ENCODE results near the gene GGTA1.
"Not testable (repeated sequence)": the region's sequence is repeated elsewhere in the genome, so short reads cannot be mapped to it uniquely, and the experiment has no call there.

Gene GGTA1

DNA sequence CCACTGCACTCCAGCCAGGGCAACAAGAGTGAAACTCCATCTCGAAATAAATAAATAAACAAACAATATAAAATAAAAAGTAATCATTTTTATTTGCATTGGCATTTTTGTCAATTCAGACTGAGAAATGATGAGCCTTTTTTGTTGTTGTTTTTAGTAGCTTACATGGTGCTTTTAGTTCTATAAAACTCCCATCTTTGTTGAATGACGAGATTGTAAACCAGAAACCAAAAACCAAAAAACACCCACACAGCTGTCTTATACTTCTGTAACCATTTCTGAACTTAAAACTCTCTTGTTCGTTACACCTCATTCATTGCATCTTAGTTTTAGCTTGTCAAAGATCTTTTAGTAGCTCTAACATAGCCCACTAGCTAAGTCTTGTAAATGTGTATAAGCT, 44.7 kb downstream of the GGTA1 start:
- peaks cover 52% of the 10 kb centered on the region for H3K27me3 Mint-ChIP-seq
- no peak for DNase-seq
- H3K4me3 Mint-ChIP-seq: peak overlapping the region; percentile 34 to 56
- peaks cover 46% of the 10 kb centered on the region for H3K4me1 Mint-ChIP-seq
- H3K9me3 Mint-ChIP-seq: no peaks in the 10 kb centered on the region
- H3K27ac Mint-ChIP-seq: no peak overlapping the region
- peak; percentile 71 for ATAC-seq

DNA sequence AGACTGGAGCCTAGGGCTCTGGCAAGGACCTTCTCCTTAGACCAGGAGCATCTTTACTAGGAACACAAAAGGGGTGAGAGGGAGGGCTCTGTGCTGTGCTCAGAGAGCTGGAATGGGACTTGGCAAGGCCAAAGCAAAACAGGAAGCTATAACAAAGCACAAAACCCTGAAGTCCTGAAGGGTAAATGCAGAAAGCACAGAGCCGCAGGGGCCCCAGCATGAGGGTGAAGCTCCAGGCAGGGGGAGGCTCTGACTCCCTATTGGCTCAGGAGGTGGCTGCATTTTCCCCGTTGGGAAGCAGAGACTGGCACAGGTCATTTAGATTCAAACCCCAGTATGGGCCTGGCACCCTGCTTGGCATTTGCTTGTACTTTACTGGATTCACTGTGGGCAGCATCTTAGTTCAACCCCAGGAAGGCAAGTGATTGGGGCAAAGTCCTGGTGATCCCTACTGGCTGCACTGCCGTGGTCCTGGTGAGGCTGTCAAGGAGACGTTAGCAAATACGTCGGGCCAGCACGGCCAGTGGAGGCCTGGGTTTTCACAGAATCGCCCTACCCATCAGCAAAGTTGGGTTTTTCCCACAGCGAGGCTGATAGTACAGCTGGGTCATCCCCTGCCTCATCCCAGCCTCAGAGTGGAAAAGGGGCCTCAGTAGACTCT, 46.3 kb downstream of the GGTA1 start:
- DNase-seq (no peak), ATAC-seq (no peak)
- H3K4me3 Mint-ChIP-seq: no peak overlapping the region
- peaks cover 46% of the 10 kb centered on the region for H3K27me3 Mint-ChIP-seq
- no peak overlapping the region for H3K27ac Mint-ChIP-seq
- no peaks in the 10 kb centered on the region for H3K9me3 Mint-ChIP-seq
- peaks cover 46% of the 10 kb centered on the region for H3K4me1 Mint-ChIP-seq

DNA sequence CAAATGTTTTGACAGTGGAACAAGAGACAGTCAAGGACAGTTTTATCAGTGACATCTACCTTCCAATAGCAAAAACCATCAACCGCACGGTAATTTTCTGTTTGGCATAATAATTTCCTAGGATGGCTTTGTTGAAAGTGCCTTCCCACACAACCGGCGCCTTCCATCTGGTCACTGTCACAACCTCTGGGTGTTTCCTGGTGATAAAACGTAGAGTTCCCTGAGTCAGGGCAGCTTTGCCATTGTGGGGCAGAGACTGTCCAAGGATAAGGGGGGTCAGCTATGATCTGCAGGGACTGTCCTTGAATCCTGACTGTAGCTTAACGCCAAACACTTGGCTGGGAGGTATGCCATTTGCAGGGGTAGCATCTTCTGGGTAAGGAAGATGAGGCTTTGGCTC, 47.6 kb downstream of the GGTA1 start:
- Mint-ChIP-seq H3K27me3 (peaks cover 50% of the 10 kb centered on the region), H3K4me1 (peaks cover 57% of the 10 kb centered on the region), H3K4me3 (no peak overlapping the region), H3K9me3 (no peaks in the 10 kb centered on the region), H3K27ac (no peak overlapping the region)
- ATAC-seq: no peak
- DNase-seq: no peak

DNA sequence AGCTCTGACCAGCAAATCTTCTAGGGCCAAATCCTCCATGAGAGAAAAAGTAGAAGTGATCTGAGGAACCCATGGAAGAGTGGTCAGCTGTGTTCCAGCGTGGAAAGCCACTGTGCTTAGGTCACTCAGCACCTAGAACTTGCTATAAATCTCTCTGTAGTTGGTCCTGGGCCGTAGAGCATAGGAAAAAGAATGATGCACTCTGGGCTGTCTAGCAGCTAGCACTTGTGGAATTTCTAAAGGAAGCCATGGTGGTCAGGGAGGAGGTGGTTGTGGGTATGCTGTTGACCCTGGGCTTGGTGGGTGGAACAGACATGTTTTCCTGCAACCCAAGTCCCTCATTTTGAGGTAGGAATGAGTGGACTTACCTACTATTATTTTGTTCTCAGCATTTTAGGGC, 48.1 kb downstream of the GGTA1 start:
- Mint-ChIP-seq H3K4me3 (no peak overlapping the region), H3K27ac (no peak overlapping the region), H3K4me1 (peaks cover 52% of the 10 kb centered on the region), H3K27me3 (peaks cover 50% of the 10 kb centered on the region), H3K9me3 (no peaks in the 10 kb centered on the region)
- no peak for DNase-seq
- ATAC-seq: no peak

DNA sequence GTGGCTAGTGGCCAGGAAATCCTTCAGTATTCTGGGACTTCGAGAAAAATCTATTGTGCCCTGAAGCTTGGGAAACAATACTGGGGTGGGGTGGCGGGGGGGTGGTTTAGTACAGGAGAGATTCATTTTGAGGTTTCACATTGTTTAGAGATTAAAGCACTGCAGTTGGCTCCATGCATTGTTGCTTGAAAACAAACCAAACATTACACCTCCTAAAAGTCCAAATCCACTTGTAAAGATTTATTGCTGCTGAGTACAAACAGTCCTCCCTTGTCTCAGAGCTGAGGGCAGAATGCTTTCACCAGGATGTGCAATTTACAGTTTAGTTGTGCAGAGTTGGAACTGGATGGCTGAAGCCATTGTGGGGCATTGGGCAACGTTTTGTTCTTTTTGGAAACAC, 49.4 kb downstream of the GGTA1 start:
- no peak for ATAC-seq
- no peak overlapping the region for H3K27ac Mint-ChIP-seq

DNA sequence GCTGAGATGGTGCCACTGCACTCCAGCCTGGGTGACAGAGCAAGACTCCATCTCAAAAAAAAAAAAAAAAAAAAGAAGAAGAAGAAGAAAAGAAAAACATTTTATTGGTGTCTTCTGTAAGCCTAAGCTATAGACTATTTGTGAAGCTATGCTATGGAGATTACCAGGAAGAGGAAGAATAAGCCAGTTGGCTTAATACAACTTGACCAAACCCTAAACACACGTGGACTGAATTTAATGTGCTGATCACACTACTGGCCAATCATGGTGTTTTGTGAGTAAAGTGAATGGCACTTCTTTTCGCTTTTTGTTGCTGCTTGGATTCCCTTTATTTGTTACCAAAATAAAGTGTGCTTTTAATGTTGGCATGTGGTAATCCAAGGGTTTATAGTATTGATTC, 49.9 kb downstream of the GGTA1 start:
- Mint-ChIP-seq H3K4me1 (peaks cover 37% of the 10 kb centered on the region), H3K4me3 (no peak overlapping the region), H3K27me3 (peaks cover 63% of the 10 kb centered on the region), H3K9me3 (no peaks in the 10 kb centered on the region), H3K27ac (no peak overlapping the region)
- no peak for ATAC-seq
- DNase-seq: no peak

More for the DNA sequence above, 49.4 kb downstream of the GGTA1 start:
- peaks cover 41% of the 10 kb centered on the region for H3K4me1 Mint-ChIP-seq
- no peaks in the 10 kb centered on the region for H3K9me3 Mint-ChIP-seq
- peaks cover 62% of the 10 kb centered on the region for H3K27me3 Mint-ChIP-seq
- DNase-seq: no peak
- no peak overlapping the region for H3K4me3 Mint-ChIP-seq

DNA sequence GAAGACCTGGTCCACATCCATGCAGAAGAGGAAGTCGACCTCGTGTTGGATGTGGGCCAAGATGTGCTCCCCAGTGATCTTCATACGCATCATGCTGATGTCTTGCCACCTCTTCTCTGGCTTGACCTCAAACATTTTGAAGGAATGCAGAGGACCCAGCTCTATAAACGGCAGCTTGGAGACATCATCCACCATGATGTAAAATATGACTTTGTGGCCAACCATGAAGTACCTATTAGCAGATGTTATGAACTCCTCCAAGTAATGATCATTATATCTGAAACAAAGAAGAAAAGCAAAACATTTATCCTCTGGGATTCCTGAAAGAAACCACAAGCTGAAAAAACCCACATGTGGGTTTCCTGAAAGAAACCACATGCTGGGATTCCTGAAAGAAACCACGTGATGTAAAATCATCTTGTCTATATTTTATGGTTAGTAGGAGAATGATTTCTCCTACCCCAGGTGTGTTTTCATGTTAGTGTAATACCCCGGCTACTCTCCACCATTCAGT, 52.3 kb downstream of the GGTA1 start:
- Mint-ChIP-seq H3K9me3 (no peaks in the 10 kb centered on the region), H3K27ac (no peak overlapping the region), H3K27me3 (peaks cover 42% of the 10 kb centered on the region), H3K4me3 (no peak overlapping the region), H3K4me1 (peaks cover 19% of the 10 kb centered on the region)
- DNase-seq (no peak), ATAC-seq (no peak)

DNA sequence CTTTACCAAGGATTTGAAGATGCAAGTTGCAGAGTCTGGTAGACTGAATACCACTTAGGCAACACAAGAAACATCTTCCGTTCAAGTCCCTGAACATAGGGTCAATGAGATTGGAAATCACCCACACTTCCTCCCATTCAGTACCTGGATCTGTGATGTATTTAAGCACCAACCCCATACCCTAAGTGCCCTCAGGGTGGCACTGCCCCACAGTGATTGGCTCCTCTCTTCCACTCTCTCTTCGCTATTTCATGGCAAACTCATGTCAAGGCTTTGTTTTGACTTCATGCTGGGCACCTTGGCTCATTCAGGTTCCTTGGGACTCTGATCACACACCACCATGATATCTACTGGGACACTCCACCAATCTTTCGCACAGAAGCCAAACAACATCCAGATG, 53.7 kb downstream of the GGTA1 start:
- Mint-ChIP-seq H3K27me3 (peaks cover 41% of the 10 kb centered on the region), H3K27ac (no peak overlapping the region), H3K4me1 (peaks cover 13% of the 10 kb centered on the region), H3K9me3 (no peaks in the 10 kb centered on the region), H3K4me3 (no peak overlapping the region)
- DNase-seq (peak; percentile 15 to 26), ATAC-seq (peak; percentile 88)

DNA sequence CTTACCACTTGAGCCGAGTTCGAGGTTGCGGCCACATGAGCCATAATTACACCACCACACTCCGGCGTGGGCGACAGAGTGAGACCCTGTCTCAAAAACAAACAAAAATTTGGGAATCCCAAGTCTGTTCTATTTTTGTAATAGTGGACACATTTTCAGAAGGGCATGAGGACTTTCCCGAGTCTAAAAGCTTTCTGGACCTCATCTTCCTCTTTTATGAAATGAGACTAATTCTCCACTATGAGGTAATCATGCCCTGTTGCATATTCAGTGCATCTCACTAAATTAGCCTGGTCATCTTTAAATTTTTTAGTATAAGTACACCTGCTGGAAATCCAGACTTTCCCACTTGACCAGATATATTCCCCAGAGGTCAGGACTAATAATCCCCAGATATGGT, 55.7 kb downstream of the GGTA1 start:
- Mint-ChIP-seq H3K4me1 (peaks cover 13% of the 10 kb centered on the region), H3K9me3 (no peaks in the 10 kb centered on the region), H3K4me3 (no peak overlapping the region), H3K27me3 (peaks cover 39% of the 10 kb centered on the region), H3K27ac (no peak overlapping the region)
- no peak for ATAC-seq
- DNase-seq: no peak

DNA sequence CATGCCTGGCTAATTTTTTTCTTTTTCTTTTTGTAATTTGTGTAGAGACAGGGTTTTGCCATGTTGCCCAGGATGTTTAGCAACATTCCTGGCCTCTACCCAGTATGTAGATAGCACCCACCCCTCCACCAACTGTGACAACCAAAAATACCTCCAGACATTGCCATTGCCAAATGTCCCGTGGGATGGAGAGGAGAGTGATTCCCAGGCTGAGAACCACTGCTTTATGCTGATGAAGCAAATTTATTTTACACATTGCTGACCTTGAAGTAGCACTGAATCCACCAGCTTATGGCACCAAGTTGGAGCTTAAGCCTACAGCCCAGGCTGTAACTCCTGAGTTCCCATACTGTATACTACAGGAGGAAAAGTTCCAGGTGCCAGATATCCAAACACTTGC, 58.5 kb downstream of the GGTA1 start:
- H3K4me1 Mint-ChIP-seq: no peaks in the 10 kb centered on the region
- DNase-seq (no peak), ATAC-seq (no peak)
- no peak overlapping the region for H3K4me3 Mint-ChIP-seq
- no peak overlapping the region for H3K27ac Mint-ChIP-seq
- H3K9me3 Mint-ChIP-seq: no peaks in the 10 kb centered on the region
- peaks cover 13% of the 10 kb centered on the region for H3K27me3 Mint-ChIP-seq

DNA sequence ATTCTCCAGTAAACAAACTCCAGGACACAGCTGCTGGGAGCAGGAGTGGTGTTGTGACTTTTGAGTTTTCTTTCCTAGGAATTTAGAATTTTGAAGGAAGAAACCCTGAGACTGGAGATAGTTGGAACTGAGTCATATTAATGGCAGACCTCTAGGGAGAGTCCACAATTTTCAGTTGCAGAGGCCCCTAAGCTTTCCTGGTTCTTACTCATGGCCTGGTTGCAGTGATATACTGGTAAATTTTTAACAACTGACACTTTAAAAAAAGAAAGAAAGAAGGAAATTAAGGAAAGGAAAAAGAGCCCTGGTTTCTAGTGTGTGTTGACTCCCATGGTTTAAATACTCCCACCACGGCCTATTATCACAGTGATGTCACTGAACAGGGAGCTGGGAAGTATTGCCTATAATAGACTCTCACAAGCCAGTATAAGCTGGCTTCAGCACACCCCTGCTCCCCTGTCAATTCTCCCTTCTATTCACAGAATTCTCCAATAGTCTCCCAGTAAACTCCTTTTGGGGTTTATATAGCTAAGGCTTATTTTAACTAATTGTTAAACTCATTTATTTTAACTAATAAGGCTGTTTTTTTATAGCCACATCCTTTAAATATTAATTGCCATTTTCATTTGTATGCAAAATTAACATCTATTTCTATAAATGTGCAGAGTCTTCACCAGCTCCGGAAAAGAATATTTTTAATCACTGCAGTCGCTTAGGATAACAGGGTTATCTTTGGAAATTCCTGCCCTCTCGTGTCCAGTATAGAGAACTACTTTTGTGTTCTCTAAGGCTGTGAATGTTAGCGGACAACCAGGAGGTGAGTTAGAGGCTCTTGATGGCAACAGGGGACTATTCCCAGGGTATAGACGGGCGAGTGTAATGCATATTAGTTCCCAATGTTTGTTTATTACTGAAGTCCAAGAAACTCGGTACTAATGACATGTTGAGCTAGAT, 59.7 kb downstream of the GGTA1 start:
- Mint-ChIP-seq H3K4me3 (no peak overlapping the region), H3K27me3 (peaks cover 14% of the 10 kb centered on the region), H3K27ac (no peak overlapping the region), H3K4me1 (no peaks in the 10 kb centered on the region), H3K9me3 (no peaks in the 10 kb centered on the region)
- ATAC-seq (no peak), DNase-seq (no peak)

DNA sequence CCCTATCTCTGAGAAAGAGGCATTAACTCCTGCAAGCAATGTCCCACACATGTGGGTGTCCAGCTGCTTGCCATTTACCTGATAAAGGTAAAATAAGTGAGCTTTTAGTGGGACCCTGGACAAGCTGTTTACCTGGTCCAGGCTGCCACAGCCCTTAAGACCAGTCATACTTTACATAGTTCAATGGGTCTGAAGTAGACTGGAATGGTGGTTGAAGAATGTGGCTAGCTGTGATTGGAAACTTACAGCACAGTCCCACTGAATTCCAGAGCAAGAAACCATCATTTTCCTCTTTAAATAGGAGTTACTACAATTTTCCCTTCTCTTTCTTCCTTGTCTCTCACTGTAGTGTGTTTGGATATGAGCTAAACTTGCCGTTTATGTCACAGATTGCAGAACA, 60.6 kb downstream of the GGTA1 start:
- no peaks in the 10 kb centered on the region for H3K9me3 Mint-ChIP-seq
- peaks cover 14% of the 10 kb centered on the region for H3K27me3 Mint-ChIP-seq

DNA sequence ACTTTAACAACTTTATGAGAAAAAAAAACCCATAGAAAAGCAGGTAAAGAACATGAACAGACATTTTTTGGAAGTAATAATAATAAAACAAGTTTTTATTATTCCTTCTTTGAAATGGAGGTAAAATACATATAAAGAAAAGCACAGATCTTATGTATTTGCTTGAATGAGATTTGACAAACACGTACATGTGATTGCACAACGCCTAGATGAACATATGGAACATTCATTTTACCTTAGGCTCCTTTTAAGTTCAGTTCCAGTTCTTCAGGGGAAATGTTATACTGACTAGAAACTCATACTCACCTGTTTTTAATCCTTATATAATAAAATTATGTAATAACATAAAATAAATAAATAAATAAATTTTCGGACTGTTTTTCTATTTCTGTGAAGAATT, 61.8 kb downstream of the GGTA1 start:
- no peaks in the 10 kb centered on the region for H3K9me3 Mint-ChIP-seq
- ATAC-seq (no peak), DNase-seq (no peak)
- peaks cover 14% of the 10 kb centered on the region for H3K27me3 Mint-ChIP-seq
- H3K27ac Mint-ChIP-seq: no peak overlapping the region
- H3K4me1 Mint-ChIP-seq: no peaks in the 10 kb centered on the region
- no peak overlapping the region for H3K4me3 Mint-ChIP-seq

More for the DNA sequence above, 60.6 kb downstream of the GGTA1 start:
- H3K27ac Mint-ChIP-seq: no peak overlapping the region
- no peak for ATAC-seq
- H3K4me3 Mint-ChIP-seq: no peak overlapping the region
- no peaks in the 10 kb centered on the region for H3K4me1 Mint-ChIP-seq
- no peak for DNase-seq

DNA sequence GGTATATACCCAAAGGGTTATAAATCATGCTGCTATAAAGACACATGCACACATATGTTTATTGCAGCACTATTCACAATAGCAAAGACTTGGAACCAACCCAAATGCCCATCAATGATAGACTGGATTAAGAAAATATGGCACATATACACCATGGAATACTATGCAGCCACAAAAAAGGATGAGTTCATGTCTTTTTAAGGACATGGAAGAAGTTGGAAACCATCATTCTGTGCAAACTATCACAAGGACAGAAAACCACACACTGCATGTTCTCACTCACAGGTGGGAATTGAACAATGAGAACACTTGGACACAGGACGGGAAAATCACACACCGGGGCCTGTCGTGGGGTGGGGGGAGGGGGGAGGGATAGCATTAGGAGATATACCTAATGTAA, 62.6 kb downstream of the GGTA1 start:
- not testable (repeated sequence) for DNase-seq, H3K4me1 Mint-ChIP-seq, H3K4me3 Mint-ChIP-seq, ATAC-seq, H3K9me3 Mint-ChIP-seq, H3K27ac Mint-ChIP-seq
- peaks cover 14% of the 10 kb centered on the region for H3K27me3 Mint-ChIP-seq

DNA sequence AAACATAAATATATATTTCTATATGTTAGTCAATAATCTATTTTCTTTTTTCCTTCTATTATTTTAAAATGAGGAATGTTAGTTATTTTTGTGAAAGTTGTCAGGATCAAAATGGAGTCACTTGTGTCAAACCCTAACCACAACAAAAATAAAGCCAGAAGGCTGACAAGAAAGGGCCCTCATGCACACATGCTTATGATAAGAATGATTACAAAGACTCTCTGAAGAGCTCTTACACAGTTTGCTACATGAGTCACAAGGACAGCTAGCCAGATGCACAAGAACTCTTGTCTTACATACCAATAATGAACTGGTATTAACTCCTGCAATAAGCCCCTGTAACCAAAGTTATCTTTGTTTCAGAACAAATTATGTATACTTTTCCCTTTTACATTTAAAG, 64.7 kb downstream of the GGTA1 start:
- Mint-ChIP-seq H3K27ac (no peak overlapping the region), H3K4me1 (no peaks in the 10 kb centered on the region), H3K27me3 (peaks cover 14% of the 10 kb centered on the region), H3K9me3 (no peaks in the 10 kb centered on the region), H3K4me3 (no peak overlapping the region)
- DNase-seq (no peak), ATAC-seq (no peak)

DNA sequence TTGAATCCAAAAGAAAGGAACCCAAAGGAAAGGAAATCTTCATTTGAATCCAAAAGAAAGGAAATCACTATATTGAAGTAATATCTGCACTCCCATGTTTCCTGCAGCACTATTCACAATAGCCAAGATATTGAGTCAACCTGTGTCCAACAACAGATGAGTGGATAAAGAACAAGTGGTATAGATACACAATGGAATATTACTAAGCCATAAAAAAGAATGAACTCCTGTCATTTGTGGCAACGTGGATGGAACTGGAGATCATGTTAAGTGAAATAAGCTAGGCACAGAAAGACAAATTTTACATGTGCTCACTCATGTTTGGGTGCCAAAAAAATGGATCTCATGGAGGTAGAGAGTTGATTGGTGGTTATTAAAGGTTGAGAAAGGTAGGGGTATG, 71.7 kb downstream of the GGTA1 start:
- Mint-ChIP-seq H3K27me3 (peaks cover 3% of the 10 kb centered on the region), H3K4me1 (no peaks in the 10 kb centered on the region), H3K27ac (no peak overlapping the region), H3K4me3 (no peak overlapping the region), H3K9me3 (peaks cover 3 to 5% of the 10 kb centered on the region in 2 donors)
- ATAC-seq (no peak), DNase-seq (no peak)
